HCT116 (cell line): ENCODE data around the gene CDYL2. TPM values are rescaled to one million over a fixed set of nuclear protein-coding genes. Genes with fewer than 3 reads are reported as not detected.

Experiments
- ATAC-seq: fragments of 200-7000 bp; cut with Tn5 transposase; 2 replicates; pipeline ENCODE4 v1.9.1; 2020; ENCODE audit warnings: mild to moderate bottlenecking, moderate library complexity
- BruUV-seq: library from RNA; stranded (reverse); fragments of 400-500 nt; replicated peaks from 2 replicates; lab custom pipeline; 2021; lab: Mats Ljungman, UMichigan
- CTCF ChIA-PET: fragments of 300-600 bp; sonication (Branson Sonifier 250); formaldehyde crosslinking; loops from one replicate; lab custom pipeline; 2021; ENCODE audit warnings: antibody characterized with exemption; lab: Charles Lee
- POLR2A ChIA-PET: fragments of 300-600, 350-600 bp; sonication (Branson Sonifier 250); formaldehyde crosslinking; loops from one replicate; lab custom pipeline; 2021; ENCODE audit warnings: antibody characterized with exemption; lab: Charles Lee
- RAD21 ChIA-PET, 2 experiments: fragments of 300-600 bp; sonication (Branson Sonifier 250); formaldehyde crosslinking; loops; one replicate each; lab custom pipeline; 2023; ENCODE audit warnings: low total read pairs in 2 of 2; ENCODE audit not compliant: uncharacterized antibody in 2 of 2, unreplicated experiment in 2 of 2, low non-redundant PET in 1 of 2; lab: Charles Lee
- DNase-seq: peaks from one replicate; pipeline ENCODE4 v3.0.0-alpha.2; 2010; ENCODE audit warnings: low read depth, low spot score
- H2AFZ ChIP-seq: fragments of 200-600 bp; shearing (Covaris generic), sonication (generic); 2 replicates; pipeline ENCODE4 v1.6.1; 2017; ENCODE audit warnings: low read depth, mixed run types, mixed read lengths, antibody characterized with exemption, low read length; ENCODE audit not compliant: poor library complexity, severe bottlenecking
- H3K27ac ChIP-seq: 2 replicates; pipeline ENCODE4 v1.5.1; 2012; ENCODE audit warnings: low read depth, low read length
- H3K27me3 ChIP-seq: fragments of 200-600 bp; sonication (generic); 2 replicates; pipeline ENCODE4 v1.6.1; 2016; ENCODE audit warnings: mixed run types, low read length, mixed read lengths; ENCODE audit not compliant: insufficient read depth
- H3K36me3 ChIP-seq, 2 experiments: fragments of 200-500 bp in 1 of 2; fragments of 200-600 bp in 1 of 2; sonication (Bioruptor generic) in 1 of 2; sonication (generic) in 1 of 2; 2 replicates each; pipeline versions ENCODE4 v1.5.1 to v1.6.1; 2014 to 2016; ENCODE audit warnings: low read length in 2 of 2, inconsistent platforms in 1 of 2, mixed read lengths in 1 of 2, mixed run types in 1 of 2; ENCODE audit not compliant: insufficient read depth in 2 of 2, control insufficient read depth in 1 of 2
- H3K4me1 ChIP-seq, 2 experiments: fragments of 200-600 bp in 1 of 2; sonication (generic) in 1 of 2; 2 replicates each; pipeline versions ENCODE4 v1.5.1 to v1.6.1; 2012 to 2017; ENCODE audit warnings: low read length in 2 of 2, inconsistent platforms in 1 of 2, mild to moderate bottlenecking in 1 of 2, mixed read lengths in 1 of 2, mixed run types in 1 of 2, moderate library complexity in 1 of 2; ENCODE audit not compliant: insufficient read depth in 2 of 2, control insufficient read depth in 1 of 2
- H3K4me2 ChIP-seq: fragments of 200-600 bp; sonication (generic); 2 replicates; pipeline ENCODE4 v1.6.1; 2017; ENCODE audit warnings: mixed run types, low read length, mixed read lengths
- H3K4me3 ChIP-seq, 2 experiments: fragments of 200-600 bp in 1 of 2; sonication (generic) in 1 of 2; replicated peaks in 1 of 2; 2 replicates each; pipeline ENCODE4 v1.5.1; 2011 to 2016; ENCODE audit warnings: low read length in 2 of 2, control low read depth in 1 of 2, low read depth in 1 of 2, mild to moderate bottlenecking in 1 of 2, mixed read lengths in 1 of 2, mixed run types in 1 of 2
- H3K79me2 ChIP-seq: fragments of 200-600 bp; sonication (generic); 2 replicates; pipeline ENCODE4 v1.6.1; 2017; ENCODE audit warnings: mild to moderate bottlenecking, mixed run types, low read length, moderate library complexity, mixed read lengths; ENCODE audit not compliant: insufficient read depth
- H3K9ac ChIP-seq: fragments of 200-600 bp; sonication (generic); 2 replicates; pipeline ENCODE4 v1.6.1; 2016; ENCODE audit warnings: low read length, mixed read lengths
- H3K9me2 ChIP-seq: fragments of 200-600 bp; sonication (generic), shearing (Covaris generic); 2 replicates; pipeline ENCODE4 v1.6.1; 2017; ENCODE audit warnings: mixed run types, mild to moderate bottlenecking, moderate library complexity; ENCODE audit not compliant: insufficient read depth
- H3K9me3 ChIP-seq, 2 experiments: fragments of 200-500 bp in 1 of 2; fragments of 200-600 bp in 1 of 2; sonication (Bioruptor generic) in 1 of 2; sonication (generic) in 1 of 2; 2 replicates each; pipeline ENCODE4 v1.6.1; 2014 to 2017; ENCODE audit warnings: low read length in 2 of 2, mixed read lengths in 2 of 2, inconsistent platforms in 1 of 2, low read depth in 1 of 2, mild to moderate bottlenecking in 1 of 2, mixed run types in 1 of 2, moderate library complexity in 1 of 2; ENCODE audit not compliant: control insufficient read depth in 1 of 2, insufficient read depth in 1 of 2
- H4K20me1 ChIP-seq: fragments of 200-600 bp; sonication (generic), shearing (Covaris generic); 2 replicates; pipeline ENCODE4 v1.6.1; 2017; ENCODE audit warnings: mixed run types, mild to moderate bottlenecking, moderate library complexity; ENCODE audit not compliant: insufficient read depth
- FOSL1 ChIP-seq: IDR thresholded peaks from 2 replicates; pipeline ENCODE4 v1.6.1; 2012; ENCODE audit warnings: low read depth
- JUND ChIP-seq: IDR thresholded peaks from 2 replicates; pipeline ENCODE4 v1.6.1; 2012
- MAX ChIP-seq: IDR thresholded peaks from 2 replicates; pipeline ENCODE4 v1.6.1; 2012
- REST ChIP-seq: IDR thresholded peaks from 2 replicates; pipeline ENCODE4 v1.6.1; 2012; ENCODE audit warnings: low read depth
- SIN3A ChIP-seq: IDR thresholded peaks from 2 replicates; pipeline ENCODE4 v1.6.1; 2012; ENCODE audit warnings: low read depth
- ZBTB33 ChIP-seq: IDR thresholded peaks from 2 replicates; pipeline ENCODE4 v1.6.1; 2011; ENCODE audit warnings: mild to moderate bottlenecking, low read length, moderate library complexity; ENCODE audit not compliant: insufficient replicate concordance; ENCODE audit errors: extremely low read depth
- ZNF274 ChIP-seq: fragments of 200-500 bp; sonication (Bioruptor generic); IDR thresholded peaks from 2 replicates; pipeline ENCODE4 v1.6.1; 2014; ENCODE audit warnings: mild to moderate bottlenecking, low read depth, low read length, inconsistent platforms
- intact Hi-C: fragments of 100-400 bp; cut with micrococcal nuclease; formaldehyde crosslinking; loops from 2 replicates; pipeline ENCODE4 v1.10.0; 2022
- total RNA-seq: library from RNA; stranded (reverse); gene quantifications from one replicate; pipeline ENCODE4 v1.2.1, GENCODE V29; 2021; ENCODE audit not compliant: unreplicated experiment

CDYL2 gene
- total RNA-seq, 1 experiment from 2014 or later: 0.10 TPM

GRCh38 chr16:80836202-80836601 lies 31.8 kb upstream of the CDYL2 start:
- intact Hi-C loops: no loop called here
- Histone ChIP-seq H3K4me2 (no peak overlapping the region), H4K20me1 (no peaks in the 10 kb centered on the region), H3K27ac (no peak overlapping the region), H2AFZ (no peak overlapping the region), H3K4me1 (no peaks in the 10 kb centered on the region), H3K9me3 (0 out of 4 replicates have a peak, but pooled peaks cover 0 to 2% of the 10 kb centered on the region in 2 experiments), H3K9ac (no peak overlapping the region), H3K4me3 (no peak overlapping the region), H3K9me2 (no peaks in the 10 kb centered on the region), H3K27me3 (peaks cover 7% of the 10 kb centered on the region; the same call in 1 of the 2 replicates), H3K36me3 (no peaks in the 10 kb centered on the region), H3K79me2 (no peaks in the 10 kb centered on the region)
- BruUV-seq: no TSS peak
- CTCF ChIA-PET: no interaction called here
- POLR2A ChIA-PET: no interaction called here
- TF ChIP-seq MAX: no peak
- no peak for TF ChIP-seq ZBTB33
- no peak for TF ChIP-seq SIN3A
- no peak for TF ChIP-seq ZNF274
- no peak for TF ChIP-seq FOSL1
- no peak for TF ChIP-seq REST
- TF ChIP-seq JUND: no peak
- no peak for DNase-seq
- RAD21 ChIA-PET: no interaction called here
- ATAC-seq: no peak
